Ishikawa (cell line): Measurements from ENCODE around the gene TNRC6C.

ENCODE experiments used
- CEBPB ChIP-seq: IDR thresholded peaks from 2 replicates; pipeline ENCODE4 v1.6.1; 2012
- CREB1 ChIP-seq: IDR thresholded peaks from 2 replicates; pipeline ENCODE4 v1.6.1; 2012; ENCODE audit warnings: low read depth
- EGR1 ChIP-seq: IDR thresholded peaks from 2 replicates; pipeline ENCODE4 v1.6.1; 2012
- EP300 ChIP-seq: IDR thresholded peaks from 2 replicates; pipeline ENCODE4 v1.6.1; 2012; ENCODE audit warnings: borderline replicate concordance
- FOXM1 ChIP-seq: IDR thresholded peaks from 2 replicates; pipeline ENCODE4 v1.6.1; 2012; ENCODE audit warnings: low read depth, borderline replicate concordance
- NFIC ChIP-seq: IDR thresholded peaks from 2 replicates; pipeline ENCODE4 v1.6.1; 2012
- RAD21 ChIP-seq: IDR thresholded peaks from 2 replicates; pipeline ENCODE4 v1.6.1; 2012; ENCODE audit warnings: low read depth
- TAF1 ChIP-seq: IDR thresholded peaks from 2 replicates; pipeline ENCODE4 v1.6.1; 2012; ENCODE audit warnings: low read depth, mild to moderate bottlenecking
- TCF12 ChIP-seq: IDR thresholded peaks from 2 replicates; pipeline ENCODE4 v1.6.1; 2012; ENCODE audit warnings: low read depth
- TEAD4 ChIP-seq: IDR thresholded peaks from 2 replicates; pipeline ENCODE4 v1.6.1; 2012
- YY1 ChIP-seq: IDR thresholded peaks from 2 replicates; pipeline ENCODE4 v1.6.1; 2012; ENCODE audit warnings: low read depth
- ZBTB7A ChIP-seq: IDR thresholded peaks from 2 replicates; pipeline ENCODE4 v1.6.1; 2012; ENCODE audit warnings: low read depth
- TF ChIP-seq, protein P1 (sequence below): IDR thresholded peaks from 2 replicates; pipeline ENCODE4 v1.6.1; 2012; ENCODE audit warnings: low read depth, mild to moderate bottlenecking
- TF ChIP-seq, protein P2 (sequence below): IDR thresholded peaks from 2 replicates; pipeline ENCODE4 v1.6.1; 2012
- TF ChIP-seq, protein P3 (sequence below): IDR thresholded peaks from 2 replicates; pipeline ENCODE4 v1.6.1; 2012

The TNRC6C gene

DNA sequence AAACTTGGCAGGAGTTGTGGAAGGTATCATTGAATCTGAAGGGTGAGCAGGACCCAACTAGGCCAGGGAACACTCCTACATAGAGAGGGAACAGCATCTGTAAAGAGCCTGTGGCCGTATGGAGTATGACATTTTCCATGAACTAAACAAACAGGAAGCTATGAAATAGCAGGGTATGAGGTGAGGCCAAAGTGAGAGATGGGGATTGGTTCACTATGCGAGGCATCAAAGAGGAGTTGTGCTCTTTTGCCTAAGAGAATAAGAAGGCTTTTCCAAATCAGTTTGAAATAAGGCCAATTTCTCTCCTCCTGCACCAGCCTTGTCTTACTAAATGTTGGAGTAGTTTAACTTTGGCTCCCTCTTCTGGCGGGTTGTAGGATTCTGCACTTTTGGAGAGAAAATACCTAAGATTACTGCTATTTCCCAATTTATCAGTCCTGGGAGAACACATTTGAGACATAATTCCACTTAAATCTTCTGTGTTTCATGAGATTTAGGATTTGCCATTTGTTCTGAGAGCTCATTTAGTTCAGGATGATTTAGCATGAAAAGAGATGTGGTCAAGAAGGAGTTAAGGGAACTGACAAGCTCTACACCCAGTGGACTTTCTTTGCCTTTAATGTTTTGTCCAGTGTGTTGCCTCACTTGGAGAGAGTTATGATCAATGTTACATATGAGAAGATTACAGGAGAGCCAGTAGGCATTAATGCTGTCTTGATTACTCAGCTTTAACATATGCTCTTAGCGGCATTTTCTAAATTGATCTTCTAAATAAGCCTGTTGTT lies 55.4 kb downstream of the TNRC6C start:
- TF ChIP-seq EGR1: no peak
- peak; percentile 81 for TF ChIP-seq RAD21

DNA sequence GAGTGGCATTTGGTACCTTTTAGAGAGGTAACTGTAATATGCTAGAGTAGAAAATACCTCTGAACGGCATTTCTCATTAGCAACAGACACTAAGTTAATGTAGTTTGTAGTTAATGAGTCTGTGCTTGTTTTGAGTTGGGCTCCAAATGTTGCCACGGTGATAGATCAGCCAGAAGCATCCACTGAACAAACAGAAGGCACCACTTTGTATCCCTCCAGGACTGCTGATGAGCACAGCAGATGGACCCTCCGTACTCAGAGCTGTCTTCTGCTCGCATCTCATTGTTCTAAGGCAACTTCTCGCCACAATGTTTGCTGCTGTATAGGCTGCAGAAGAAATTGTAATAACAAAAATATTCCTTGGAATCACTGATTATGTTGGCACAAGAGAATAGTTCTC lies 56.1 kb downstream of the TNRC6C start:
- TF ChIP-seq, protein P1, sequence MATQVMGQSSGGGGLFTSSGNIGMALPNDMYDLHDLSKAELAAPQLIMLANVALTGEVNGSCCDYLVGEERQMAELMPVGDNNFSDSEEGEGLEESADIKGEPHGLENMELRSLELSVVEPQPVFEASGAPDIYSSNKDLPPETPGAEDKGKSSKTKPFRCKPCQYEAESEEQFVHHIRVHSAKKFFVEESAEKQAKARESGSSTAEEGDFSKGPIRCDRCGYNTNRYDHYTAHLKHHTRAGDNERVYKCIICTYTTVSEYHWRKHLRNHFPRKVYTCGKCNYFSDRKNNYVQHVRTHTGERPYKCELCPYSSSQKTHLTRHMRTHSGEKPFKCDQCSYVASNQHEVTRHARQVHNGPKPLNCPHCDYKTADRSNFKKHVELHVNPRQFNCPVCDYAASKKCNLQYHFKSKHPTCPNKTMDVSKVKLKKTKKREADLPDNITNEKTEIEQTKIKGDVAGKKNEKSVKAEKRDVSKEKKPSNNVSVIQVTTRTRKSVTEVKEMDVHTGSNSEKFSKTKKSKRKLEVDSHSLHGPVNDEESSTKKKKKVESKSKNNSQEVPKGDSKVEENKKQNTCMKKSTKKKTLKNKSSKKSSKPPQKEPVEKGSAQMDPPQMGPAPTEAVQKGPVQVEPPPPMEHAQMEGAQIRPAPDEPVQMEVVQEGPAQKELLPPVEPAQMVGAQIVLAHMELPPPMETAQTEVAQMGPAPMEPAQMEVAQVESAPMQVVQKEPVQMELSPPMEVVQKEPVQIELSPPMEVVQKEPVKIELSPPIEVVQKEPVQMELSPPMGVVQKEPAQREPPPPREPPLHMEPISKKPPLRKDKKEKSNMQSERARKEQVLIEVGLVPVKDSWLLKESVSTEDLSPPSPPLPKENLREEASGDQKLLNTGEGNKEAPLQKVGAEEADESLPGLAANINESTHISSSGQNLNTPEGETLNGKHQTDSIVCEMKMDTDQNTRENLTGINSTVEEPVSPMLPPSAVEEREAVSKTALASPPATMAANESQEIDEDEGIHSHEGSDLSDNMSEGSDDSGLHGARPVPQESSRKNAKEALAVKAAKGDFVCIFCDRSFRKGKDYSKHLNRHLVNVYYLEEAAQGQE: no peak
- TF ChIP-seq, protein P2, sequence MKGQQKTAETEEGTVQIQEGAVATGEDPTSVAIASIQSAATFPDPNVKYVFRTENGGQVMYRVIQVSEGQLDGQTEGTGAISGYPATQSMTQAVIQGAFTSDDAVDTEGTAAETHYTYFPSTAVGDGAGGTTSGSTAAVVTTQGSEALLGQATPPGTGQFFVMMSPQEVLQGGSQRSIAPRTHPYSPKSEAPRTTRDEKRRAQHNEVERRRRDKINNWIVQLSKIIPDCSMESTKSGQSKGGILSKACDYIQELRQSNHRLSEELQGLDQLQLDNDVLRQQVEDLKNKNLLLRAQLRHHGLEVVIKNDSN: no peak
- TF ChIP-seq NFIC (no peak), YY1 (no peak), EGR1 (no peak), TCF12 (no peak), TAF1 (no peak)

DNA sequence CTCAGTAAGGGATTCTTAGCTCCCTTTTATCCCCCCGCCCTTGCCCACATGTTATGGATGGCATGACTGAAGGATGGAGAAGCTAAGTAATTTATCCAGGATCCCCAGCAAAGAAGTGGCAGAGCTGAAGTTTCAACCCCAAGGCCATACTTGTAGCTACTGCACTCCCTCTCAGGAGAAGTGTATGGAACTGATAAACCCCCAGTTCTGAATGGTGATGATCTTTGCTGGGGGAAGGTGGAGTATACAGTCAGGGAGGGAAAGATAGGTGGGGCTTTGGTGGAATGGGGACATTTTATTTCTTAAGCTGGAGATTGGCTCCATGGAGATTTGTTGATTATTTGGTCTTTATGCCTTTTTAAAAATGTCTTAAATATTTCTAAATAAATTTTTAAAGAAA lies 58.3 kb downstream of the TNRC6C start:
- TF ChIP-seq TCF12: no peak
- no peak for TF ChIP-seq EP300
- no peak for TF ChIP-seq TAF1
- no peak for TF ChIP-seq FOXM1
- TF ChIP-seq RAD21: no peak
- no peak for TF ChIP-seq NFIC
- no peak for TF ChIP-seq YY1
- no peak for TF ChIP-seq TEAD4

DNA sequence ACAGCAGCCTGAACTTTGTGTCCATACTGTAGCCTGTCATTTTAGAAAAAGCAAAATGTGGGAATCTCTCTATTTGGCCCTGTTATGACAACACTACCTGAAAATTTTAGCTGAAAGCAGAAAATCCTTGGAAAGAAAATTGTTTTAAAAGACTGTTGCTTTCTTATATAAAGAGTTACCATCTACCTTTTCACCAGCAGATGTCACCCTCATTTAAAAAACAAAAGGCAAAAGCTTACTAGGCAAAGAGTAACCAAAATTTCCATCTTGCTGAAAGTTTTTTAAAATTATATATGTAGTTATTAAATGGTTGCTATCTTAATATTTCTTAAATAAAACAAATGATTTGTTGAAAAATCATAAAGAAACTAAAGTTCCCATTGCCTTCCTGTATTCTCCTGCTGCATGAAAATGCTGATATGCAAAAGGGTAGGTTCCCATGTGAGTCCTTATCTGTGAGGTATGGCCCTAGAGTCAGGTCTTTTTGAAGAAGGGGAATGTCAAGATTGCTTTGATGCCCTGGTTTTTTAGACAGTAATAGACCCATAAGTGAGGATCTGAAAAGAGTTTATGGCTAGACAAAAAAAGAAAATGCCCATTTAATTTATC lies 61.0 kb downstream of the TNRC6C start:
- TF ChIP-seq NFIC (no peak), EP300 (no peak), RAD21 (peak; percentile 58), FOXM1 (no peak)
- TF ChIP-seq, protein P2: no peak

DNA sequence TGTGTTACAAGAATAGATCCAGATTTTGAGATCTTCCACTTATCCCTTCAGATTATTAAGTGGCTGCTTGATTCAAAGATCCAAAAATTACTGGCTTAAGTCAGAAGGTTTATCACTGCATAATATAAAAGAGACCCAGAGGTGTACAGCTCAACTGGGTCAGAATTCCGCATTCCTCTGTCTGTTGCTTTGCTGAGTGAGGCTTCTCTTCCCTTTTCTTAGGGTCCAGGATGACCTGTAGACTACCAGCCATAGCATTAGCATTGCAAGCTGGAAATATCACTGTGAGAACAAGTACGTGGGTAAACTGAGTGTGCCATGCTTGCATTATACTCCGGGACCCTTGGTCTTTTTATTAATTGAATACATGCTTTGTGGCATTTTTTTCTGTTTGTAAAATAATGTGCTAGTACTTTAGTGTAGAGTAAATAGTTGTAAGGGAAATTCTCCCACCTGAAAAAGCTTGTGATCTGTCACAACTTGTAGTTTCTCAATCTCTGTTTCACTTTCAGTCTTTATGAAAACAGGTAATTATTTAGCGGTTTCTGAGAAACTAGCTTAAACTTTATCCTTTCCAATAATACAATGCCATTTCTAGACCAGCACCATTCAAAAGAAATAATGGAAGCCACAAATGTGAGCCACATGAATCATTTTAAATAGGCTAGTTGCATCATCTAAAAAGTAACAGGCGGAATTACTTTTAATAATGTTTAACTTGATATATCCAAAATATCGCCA lies 61.6 kb downstream of the TNRC6C start:
- TF ChIP-seq ZBTB7A (no peak), TCF12 (no peak), TAF1 (no peak), NFIC (no peak), CREB1 (no peak), EGR1 (no peak)
- TF ChIP-seq, protein P1: no peak

DNA sequence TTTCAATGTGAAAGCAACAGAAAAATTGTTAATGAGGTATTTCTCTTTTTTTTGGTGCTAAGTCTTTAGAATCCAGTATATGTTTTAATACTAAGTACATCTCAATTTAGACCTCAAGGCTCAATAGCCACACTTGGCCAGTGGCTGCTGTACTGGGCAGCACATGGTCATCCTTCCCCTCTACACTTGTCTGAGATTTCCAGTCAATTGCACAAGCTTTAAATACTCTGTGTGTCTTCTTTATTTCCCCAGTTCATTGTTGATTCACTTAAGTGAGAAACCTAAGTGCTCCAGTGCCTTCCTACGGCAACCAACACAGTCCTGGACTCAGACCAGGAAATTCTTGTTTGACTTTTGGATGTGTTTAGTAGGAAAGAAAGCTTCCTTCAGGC lies 62.2 kb downstream of the TNRC6C start:
- TF ChIP-seq ZBTB7A: no peak
- TF ChIP-seq, protein P1: no peak
- TF ChIP-seq TCF12: no peak
- no peak for TF ChIP-seq RAD21
- TF ChIP-seq CEBPB: no peak
- TF ChIP-seq, protein P2: no peak
- TF ChIP-seq, protein P3, sequence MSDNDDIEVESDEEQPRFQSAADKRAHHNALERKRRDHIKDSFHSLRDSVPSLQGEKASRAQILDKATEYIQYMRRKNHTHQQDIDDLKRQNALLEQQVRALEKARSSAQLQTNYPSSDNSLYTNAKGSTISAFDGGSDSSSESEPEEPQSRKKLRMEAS: no peak
- no peak for TF ChIP-seq FOXM1
- no peak for TF ChIP-seq EP300
- no peak for TF ChIP-seq CREB1
- no peak for TF ChIP-seq YY1
- no peak for TF ChIP-seq NFIC
- no peak for TF ChIP-seq EGR1
- TF ChIP-seq TAF1: no peak
- no peak for TF ChIP-seq TEAD4
